ENCODE measurements around the gene COX17.
"Not testable (repeated sequence)": the region's sequence is repeated elsewhere in the genome, so short reads cannot be mapped to it uniquely, and the experiment has no call there.

The COX17 gene

DNA sequence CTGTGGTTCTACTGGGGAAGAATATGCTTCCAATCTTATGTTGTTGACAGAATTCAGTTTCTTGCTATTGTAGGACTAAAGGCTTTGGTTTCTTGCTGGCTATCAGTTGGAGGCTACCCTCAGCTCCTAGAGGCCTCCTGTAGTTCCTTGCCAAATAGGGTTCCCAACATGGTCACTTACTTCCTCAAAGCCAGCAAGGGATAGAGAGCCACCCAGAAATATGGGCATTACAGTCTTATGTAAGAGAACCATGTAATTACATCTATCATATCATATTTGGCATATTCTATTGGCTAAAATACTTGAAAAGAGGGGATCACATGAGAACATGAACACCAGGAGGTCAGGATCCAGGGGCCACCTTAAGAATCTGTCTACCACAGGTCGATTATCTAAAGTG, 6.2 kb upstream of the COX17 start:
- Mint-ChIP-seq H3K4me3 (no peak overlapping the region), H3K36me3 (no peaks in the 10 kb centered on the region), H3K4me1 (no peaks in the 10 kb centered on the region), H3K27ac (no peak overlapping the region), H3K27me3 (no peaks in the 10 kb centered on the region), H3K9me3 (no peaks in the 10 kb centered on the region)

DNA sequence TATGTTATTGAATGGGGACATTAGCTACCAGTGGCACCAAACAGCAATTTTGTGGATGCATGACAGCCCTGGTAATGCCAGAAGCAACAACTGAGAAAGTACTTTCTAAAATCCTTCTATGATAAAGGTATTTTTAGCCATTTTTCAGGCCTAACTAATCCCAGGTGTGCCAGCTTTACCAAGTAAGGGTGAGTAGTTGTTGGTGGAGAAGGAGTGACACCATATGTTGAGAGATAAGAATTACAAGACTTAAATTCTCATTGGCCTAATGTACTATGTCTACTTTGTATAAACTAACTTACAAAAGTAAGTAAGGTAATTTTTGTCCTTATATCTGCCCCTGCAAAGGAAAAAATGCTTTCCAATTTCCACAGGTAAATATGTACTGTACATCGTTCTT, 4.1 kb upstream of the COX17 start:
- H3K4me1 Mint-ChIP-seq: peaks cover 12% of the 10 kb centered on the region
- H3K36me3 Mint-ChIP-seq: no peaks in the 10 kb centered on the region
- H3K9me3 Mint-ChIP-seq: no peaks in the 10 kb centered on the region
- H3K4me3 Mint-ChIP-seq: no peak overlapping the region
- no peaks in the 10 kb centered on the region for H3K27me3 Mint-ChIP-seq
- no peak overlapping the region for H3K27ac Mint-ChIP-seq

DNA sequence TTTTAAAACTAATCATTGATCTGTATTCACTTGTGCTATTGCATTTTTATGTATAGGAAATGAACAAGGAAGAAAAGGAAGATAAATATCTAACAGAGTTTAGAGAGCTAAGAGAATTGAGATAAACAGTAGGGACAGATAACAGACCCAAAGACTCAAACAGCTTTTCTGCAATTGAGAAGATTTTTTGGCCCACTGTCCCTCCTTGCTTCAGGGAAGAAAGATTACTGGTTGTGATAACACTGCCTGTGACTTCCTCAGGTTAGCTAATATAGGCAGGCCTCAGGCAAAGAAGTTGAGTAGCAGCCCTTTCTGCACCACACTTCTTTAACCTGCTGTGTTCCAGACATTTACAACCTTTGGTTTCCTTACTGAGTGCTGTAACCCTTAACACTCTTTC, 2.7 kb upstream of the COX17 start:
- no peak overlapping the region for H3K4me3 Mint-ChIP-seq
- peaks cover 26% of the 10 kb centered on the region for H3K4me1 Mint-ChIP-seq

DNA sequence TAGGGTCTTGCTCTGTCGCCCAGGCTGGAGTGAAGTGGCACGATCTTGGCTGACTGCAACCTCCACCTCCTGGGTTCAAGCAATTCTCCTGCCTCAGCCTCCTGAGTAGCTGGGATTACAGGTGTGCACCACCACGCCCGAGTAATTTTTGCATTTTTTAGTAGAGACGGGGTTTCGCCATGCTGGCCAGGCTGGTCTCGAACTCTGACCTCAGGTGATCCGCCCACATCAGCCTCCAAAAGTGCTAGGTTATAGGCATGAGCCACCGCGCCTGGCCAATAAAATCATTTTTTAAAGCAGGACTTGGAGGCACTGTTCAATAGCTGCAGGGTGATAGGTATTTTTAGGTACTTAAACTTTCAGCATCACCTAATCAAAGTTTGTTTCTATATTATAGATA, 1.0 kb upstream of the COX17 start:
- not testable (repeated sequence) for H3K36me3 Mint-ChIP-seq, H3K27ac Mint-ChIP-seq, H3K4me3 Mint-ChIP-seq, H3K27me3 Mint-ChIP-seq, H3K9me3 Mint-ChIP-seq
- peaks cover 32% of the 10 kb centered on the region for H3K4me1 Mint-ChIP-seq

More for the DNA sequence above, 2.7 kb upstream of the COX17 start:
- Mint-ChIP-seq H3K27ac (no peak overlapping the region), H3K27me3 (no peaks in the 10 kb centered on the region), H3K9me3 (no peaks in the 10 kb centered on the region), H3K36me3 (peaks cover 2% of the 10 kb centered on the region)

DNA sequence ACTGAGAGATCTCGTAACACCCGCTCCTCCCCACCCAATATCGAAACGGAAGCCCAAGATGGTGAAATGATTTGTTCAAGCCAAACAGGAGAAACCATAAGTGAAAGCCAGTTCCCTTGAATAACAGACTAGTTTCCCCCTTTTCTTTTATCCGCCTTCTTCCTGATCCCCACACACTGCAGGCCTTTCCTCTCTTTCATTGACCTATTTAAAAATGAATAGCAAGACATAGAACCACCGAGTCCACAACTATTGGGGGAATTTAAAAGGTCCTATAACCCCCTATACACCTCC, 382 bp upstream of the COX17 start:
- no peaks in the 10 kb centered on the region for H3K27me3 Mint-ChIP-seq
- peak overlapping the region; percentile 94 for H3K4me3 Mint-ChIP-seq
- no peaks in the 10 kb centered on the region for H3K9me3 Mint-ChIP-seq
- peak overlapping the region; percentile 98 for H3K27ac Mint-ChIP-seq
- H3K4me1 Mint-ChIP-seq: peaks cover 37% of the 10 kb centered on the region
- peaks cover 4% of the 10 kb centered on the region for H3K36me3 Mint-ChIP-seq

DNA sequence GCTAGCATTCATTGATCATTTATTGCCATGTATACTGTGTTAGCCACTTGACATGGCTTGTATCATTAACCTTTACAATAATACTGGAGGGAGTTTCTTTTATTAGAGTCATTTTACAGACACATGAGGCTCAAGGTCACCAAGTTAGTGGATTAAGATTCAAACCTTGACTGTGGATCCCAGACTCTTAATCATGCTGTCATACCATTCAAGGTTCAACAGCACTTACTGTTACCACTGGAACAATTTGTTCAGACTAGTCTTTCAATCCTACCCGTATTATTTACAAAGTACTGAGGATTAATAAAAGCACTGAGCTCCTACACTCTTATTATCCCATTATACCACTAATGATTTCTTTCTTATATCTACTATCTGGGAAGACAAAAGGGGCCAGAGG, 1.2 kb downstream of the COX17 start:
- Mint-ChIP-seq H3K9me3 (no peaks in the 10 kb centered on the region), H3K36me3 (peaks cover 6% of the 10 kb centered on the region), H3K4me3 (peak overlapping the region; percentile 94), H3K4me1 (peaks cover 47% of the 10 kb centered on the region), H3K27me3 (no peaks in the 10 kb centered on the region), H3K27ac (peak overlapping the region; percentile 90)

DNA sequence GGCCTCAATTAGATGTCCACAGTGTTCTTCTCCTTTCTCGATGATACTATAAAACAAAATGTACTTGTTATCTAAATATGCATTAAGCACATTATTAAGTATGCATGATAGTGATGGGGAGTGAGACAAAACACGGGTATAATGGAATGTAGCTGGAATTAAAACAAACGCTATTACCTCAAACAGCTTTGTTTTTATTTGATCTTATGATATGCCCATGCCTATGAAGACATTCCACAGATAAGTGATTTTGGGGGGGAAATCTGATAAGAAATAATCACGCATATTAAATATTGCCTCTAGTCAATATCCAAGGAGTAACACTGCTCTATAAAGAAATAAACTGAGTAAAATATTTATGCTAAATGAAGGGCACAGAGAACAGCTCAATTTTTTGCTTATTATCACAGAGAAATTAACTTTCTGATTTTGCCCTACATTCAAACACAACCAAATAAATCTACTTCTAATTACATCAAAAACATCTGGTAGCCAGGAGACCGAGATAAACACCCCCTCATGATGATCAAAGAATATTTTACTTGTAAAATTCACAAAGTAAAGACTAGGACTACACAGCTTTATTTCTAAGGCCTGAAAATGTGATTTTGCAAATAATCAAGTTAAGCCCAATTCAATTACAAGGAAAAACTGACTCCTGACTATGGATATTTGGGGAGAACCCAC, 1.9 kb downstream of the COX17 start:
- H3K27ac Mint-ChIP-seq: peak overlapping the region; percentile 62
- peaks cover 6% of the 10 kb centered on the region for H3K36me3 Mint-ChIP-seq
- peak overlapping the region; percentile 94 for H3K4me3 Mint-ChIP-seq
- H3K9me3 Mint-ChIP-seq: no peaks in the 10 kb centered on the region
- H3K27me3 Mint-ChIP-seq: no peaks in the 10 kb centered on the region
- peaks cover 51% of the 10 kb centered on the region for H3K4me1 Mint-ChIP-seq

DNA sequence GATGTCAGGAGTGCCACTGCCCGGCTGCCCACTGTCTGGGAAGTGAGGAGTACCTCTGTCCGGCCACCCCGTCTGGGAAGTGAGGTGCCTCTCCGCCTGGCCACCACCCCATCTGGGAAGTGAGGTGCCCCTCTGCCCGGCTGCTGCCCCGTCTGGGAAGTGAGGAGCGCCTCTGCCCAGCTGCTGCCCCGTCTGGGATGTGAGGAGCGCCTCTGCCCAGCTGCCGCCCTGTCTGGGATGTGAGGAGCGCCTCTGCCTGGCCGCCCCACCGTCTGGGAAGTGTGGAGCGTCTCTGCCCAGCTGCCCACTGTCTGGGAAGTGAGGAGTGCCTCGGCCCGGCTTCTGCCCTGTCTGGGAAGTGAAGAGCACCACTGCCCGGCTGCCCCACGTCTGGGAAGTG, 3.3 kb downstream of the COX17 start:
- H3K36me3 Mint-ChIP-seq: peaks cover 8% of the 10 kb centered on the region
- H3K4me1 Mint-ChIP-seq: peaks cover 61% of the 10 kb centered on the region
- no peaks in the 10 kb centered on the region for H3K27me3 Mint-ChIP-seq
- no peaks in the 10 kb centered on the region for H3K9me3 Mint-ChIP-seq
- no peak overlapping the region for H3K27ac Mint-ChIP-seq
- no peak overlapping the region for H3K4me3 Mint-ChIP-seq

DNA sequence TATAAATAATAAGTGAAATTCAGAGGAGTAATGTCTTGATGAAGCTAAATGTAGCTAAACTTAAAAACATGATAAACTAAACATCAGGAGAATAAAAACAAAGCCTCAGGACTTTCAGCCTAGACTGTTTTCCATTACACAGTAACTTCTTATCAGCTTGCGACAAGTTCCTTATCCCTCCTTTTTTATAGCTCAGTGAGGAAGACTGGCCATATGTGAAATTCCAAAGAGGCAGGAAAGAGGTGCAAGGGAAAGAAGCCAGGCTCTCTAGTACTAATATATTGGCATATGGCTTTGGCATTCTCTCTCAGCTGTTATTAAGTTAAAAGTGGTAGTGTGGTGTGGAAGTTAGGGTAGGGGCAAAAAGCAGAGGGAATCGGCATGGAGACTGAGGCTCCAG, 4.4 kb downstream of the COX17 start:
- peaks cover 8% of the 10 kb centered on the region for H3K36me3 Mint-ChIP-seq
- peaks cover 59% of the 10 kb centered on the region for H3K4me1 Mint-ChIP-seq
- no peaks in the 10 kb centered on the region for H3K9me3 Mint-ChIP-seq
- H3K4me3 Mint-ChIP-seq: no peak overlapping the region
- H3K27ac Mint-ChIP-seq: no peak overlapping the region
- no peaks in the 10 kb centered on the region for H3K27me3 Mint-ChIP-seq

DNA sequence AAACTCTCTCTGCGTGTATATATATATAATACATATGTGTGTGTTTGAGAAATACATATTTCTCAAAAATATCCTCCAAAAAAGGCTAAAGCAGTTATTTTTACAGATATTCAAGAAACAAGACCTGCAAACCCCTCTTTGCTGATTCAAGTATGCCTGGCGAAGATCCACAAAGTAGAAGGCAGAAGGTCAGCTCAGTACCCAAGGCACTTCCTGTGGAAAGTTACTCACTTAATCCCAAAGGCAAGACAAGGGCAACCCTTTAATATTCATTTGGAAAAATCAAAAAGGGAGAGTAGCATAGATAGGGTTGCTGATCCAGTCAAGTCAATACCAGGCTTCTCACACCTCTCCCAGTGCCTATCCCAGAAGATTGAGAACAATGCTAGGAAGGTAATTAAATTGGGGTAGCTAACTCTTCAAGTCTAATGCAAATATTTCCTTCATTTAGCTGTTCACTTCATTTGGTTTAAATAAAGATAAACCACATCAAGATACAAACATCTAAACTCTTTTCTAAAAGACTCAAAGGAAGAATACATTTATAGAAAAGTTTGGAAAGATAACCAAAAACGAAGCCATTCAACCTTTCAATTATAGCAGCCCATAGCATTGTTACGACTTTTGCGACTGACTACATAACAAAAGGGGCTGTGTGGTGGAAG, 7.2 kb downstream of the COX17 start:
- Mint-ChIP-seq H3K36me3 (peaks cover 8% of the 10 kb centered on the region), H3K4me1 (peaks cover 36% of the 10 kb centered on the region), H3K4me3 (no peak overlapping the region), H3K27me3 (no peaks in the 10 kb centered on the region), H3K9me3 (no peaks in the 10 kb centered on the region), H3K27ac (peak overlapping the region; percentile 41)

DNA sequence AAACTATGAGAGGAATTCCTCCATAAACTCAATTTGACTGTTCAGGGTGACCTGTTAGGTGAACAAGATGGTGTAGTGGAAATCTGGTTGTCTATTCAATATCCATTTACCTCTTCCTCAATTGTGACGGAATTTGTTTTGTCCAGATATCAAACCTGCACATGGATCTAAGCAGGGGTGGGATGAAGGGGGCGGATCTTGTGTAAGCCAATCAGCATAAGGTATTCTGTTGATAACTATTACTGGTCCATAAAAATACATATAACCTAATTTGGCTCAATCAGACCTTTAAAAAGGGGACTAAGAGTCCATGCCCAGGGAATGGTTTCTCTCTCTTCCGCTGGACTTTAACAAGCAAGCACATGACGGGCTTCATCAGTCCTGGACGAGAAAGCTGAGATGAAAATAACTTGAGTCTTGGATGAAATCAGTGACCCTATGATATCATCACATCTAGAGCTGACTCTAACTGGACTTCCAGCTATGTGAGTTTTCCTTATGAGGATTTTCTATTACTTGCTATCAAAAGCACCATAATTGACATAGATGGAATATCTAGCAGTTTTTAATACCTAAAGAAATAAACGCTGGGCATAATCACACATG, 11.1 kb downstream of the COX17 start:
- Mint-ChIP-seq H3K4me1 (peaks cover 14% of the 10 kb centered on the region), H3K9me3 (no peaks in the 10 kb centered on the region), H3K4me3 (no peak overlapping the region), H3K36me3 (peaks cover 6% of the 10 kb centered on the region), H3K27me3 (no peaks in the 10 kb centered on the region), H3K27ac (no peak overlapping the region)

DNA sequence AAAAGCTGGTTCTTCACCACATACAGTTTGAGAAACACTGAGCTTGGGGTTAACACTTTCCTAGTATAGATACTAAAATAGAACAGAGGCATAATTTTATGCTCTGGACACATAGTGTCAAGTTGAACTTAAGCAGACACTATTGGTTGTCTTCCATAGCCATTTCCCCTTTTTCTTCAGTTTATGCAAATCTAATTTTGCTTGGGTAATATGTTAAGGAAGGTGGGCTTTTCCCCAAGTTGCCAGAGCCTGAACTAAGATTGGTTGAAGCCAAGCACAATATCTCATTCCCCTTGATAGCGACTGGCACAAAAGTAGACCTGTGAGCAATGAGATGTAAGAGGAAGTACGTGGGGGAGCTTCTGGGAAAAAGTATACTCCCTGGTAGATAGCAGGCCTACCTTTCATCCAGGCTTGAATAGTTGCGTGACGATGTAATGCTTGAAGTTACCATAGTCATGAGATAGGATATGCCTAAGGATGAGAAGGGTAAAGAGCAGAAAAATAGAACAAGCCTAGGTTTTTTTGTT, 12.3 kb downstream of the COX17 start:
- no peaks in the 10 kb centered on the region for H3K27me3 Mint-ChIP-seq
- H3K27ac Mint-ChIP-seq: no peak overlapping the region
- peaks cover 5% of the 10 kb centered on the region for H3K36me3 Mint-ChIP-seq
- no peak overlapping the region for H3K4me3 Mint-ChIP-seq
- H3K9me3 Mint-ChIP-seq: no peaks in the 10 kb centered on the region
- peaks cover 6% of the 10 kb centered on the region for H3K4me1 Mint-ChIP-seq

DNA sequence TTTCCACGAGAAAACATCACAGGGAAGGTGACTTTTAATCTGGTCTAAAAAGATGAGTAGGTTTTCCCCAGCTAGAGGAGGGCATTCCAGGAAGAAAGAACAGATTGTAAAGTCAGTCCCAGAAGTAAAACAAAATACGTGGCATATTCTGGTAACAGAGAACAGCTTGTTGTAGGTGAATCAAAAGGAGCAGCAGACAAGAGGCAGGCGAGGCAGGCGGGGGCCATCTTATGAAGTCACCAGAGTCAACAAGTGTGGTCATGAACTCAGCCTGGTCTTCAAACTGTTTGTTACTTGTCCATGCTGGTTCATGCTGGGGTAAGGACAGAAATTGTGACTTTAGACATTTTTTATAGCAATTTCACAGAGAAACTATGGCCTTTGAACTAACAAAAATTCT, 12.8 kb downstream of the COX17 start:
- H3K9me3 Mint-ChIP-seq: no peaks in the 10 kb centered on the region
- H3K4me3 Mint-ChIP-seq: no peak overlapping the region
- peaks cover 4% of the 10 kb centered on the region for H3K36me3 Mint-ChIP-seq
- H3K4me1 Mint-ChIP-seq: peaks cover under 1% of the 10 kb centered on the region
- no peak overlapping the region for H3K27ac Mint-ChIP-seq
- H3K27me3 Mint-ChIP-seq: no peaks in the 10 kb centered on the region

DNA sequence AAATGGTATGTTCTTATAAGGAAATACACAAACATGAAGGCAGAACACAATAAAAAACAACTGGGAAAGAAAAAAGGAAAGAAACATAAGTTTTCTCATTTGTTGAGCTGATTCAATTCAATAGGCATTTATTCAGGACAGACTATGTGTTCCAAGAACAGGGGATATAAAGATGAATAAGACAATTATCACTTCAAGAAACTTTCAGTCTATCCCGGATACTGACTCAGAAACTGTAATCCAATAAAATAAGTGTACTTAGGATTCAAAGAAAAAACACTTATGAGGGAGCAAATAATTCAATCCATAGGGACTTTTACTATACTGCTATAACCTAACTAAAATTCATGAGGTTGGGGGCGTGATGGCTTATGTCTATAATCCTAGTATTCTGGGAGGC, 13.3 kb downstream of the COX17 start:
- Mint-ChIP-seq H3K36me3 (peaks cover 4% of the 10 kb centered on the region), H3K27ac (peak overlapping the region; percentile 72), H3K27me3 (no peaks in the 10 kb centered on the region), H3K9me3 (no peaks in the 10 kb centered on the region), H3K4me1 (no peaks in the 10 kb centered on the region), H3K4me3 (no peak overlapping the region)

DNA sequence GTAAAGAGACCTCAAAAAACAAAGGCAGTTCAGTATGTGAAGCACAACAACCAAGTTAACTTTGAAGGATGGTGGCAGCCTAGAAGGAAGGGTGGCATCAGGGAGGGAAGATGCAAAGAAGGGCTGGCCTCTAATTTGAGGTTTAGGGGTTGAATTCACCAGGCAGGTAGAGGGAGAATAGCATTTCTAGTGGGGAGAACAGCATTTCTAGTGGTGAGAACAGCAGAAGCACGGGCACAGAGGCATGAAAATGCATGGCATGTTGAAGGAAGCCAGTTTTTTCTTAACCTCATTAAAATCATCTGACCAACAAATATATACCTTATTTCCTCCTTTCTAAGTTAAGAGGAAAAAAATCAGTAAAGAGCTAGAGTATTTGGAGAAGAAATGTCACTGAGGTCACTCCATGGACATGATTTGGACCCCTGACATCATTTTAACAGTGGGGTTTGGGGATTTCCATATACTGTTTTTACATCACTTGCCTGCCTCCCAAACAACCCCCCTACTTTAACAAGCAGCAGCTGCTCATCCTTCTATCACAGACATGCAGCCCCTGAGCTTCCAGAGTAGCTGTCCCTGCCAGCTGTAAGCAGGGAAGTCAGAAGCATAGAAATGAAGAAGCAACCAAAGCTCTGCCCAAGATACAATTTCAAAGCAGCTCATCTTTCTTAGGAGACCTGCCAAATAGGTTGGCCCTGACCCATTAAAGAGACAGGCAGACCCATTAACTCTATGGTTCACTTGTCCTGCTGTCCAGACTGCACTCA, 14.4 kb downstream of the COX17 start:
- Mint-ChIP-seq H3K27ac (no peak overlapping the region), H3K36me3 (peaks cover 4% of the 10 kb centered on the region), H3K27me3 (no peaks in the 10 kb centered on the region), H3K9me3 (no peaks in the 10 kb centered on the region), H3K4me3 (no peak overlapping the region), H3K4me1 (no peaks in the 10 kb centered on the region)
